PC-9 (cell line): ENCODE results near the gene SLC28A2.
"Not testable (repeated sequence)": the region's sequence is repeated elsewhere in the genome, so short reads cannot be mapped to it uniquely, and the experiment has no call there.

Experiments
- EZH2 ChIP-seq: fragments of 200-600 bp; sonication (generic); IDR thresholded peaks from 2 replicates; pipeline ENCODE4 v1.8.0; 2017; ENCODE audit warnings: antibody characterized with exemption, low read depth
- TF ChIP-seq, protein P1 (sequence below): fragments of 200-600 bp; sonication (generic); conservative IDR thresholded peaks from 2 replicates; pipeline ENCODE4 v1.6.1; 2017; ENCODE audit warnings: mixed run types, antibody characterized with exemption, mild to moderate bottlenecking, moderate library complexity

DNA sequence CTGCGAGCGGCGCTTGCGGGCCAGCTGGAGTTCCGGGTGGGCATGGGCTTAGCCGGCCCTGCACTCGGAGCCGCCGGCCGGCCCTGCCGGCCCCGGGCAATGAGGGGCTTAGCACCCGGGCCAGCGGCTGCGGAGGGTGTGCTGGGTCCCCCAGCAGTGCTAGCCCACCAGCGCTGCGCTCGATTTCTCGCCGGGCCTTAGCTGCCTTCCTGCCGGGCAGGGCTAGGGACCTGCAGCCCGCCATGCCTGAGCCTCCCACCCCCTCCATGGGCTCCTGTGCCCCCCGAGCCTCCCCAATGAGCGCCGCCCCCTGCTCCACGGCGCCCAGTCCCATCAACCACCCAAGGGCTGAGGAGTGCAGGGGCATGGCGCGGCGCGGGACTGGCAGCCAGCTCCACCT, 62.1 kb downstream of the SLC28A2 start:
- TF ChIP-seq, protein P1, sequence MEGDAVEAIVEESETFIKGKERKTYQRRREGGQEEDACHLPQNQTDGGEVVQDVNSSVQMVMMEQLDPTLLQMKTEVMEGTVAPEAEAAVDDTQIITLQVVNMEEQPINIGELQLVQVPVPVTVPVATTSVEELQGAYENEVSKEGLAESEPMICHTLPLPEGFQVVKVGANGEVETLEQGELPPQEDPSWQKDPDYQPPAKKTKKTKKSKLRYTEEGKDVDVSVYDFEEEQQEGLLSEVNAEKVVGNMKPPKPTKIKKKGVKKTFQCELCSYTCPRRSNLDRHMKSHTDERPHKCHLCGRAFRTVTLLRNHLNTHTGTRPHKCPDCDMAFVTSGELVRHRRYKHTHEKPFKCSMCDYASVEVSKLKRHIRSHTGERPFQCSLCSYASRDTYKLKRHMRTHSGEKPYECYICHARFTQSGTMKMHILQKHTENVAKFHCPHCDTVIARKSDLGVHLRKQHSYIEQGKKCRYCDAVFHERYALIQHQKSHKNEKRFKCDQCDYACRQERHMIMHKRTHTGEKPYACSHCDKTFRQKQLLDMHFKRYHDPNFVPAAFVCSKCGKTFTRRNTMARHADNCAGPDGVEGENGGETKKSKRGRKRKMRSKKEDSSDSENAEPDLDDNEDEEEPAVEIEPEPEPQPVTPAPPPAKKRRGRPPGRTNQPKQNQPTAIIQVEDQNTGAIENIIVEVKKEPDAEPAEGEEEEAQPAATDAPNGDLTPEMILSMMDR, result not testable (repeated sequence)
- TF ChIP-seq EZH2, result not testable (repeated sequence)
